ENCODE data around the gene SEMA6B. TPM values are rescaled to one million over a fixed set of nuclear protein-coding genes. Genes with fewer than 3 reads are reported as not detected.

Gene SEMA6B
- polyA plus RNA-seq, 1 of the 3 experiments (the other 2 are of a cell fraction), result 3.7 TPM

- H3K4me3 ChIP-seq (ENCODE audit: low read depth in 2 of 2, low read length in 1 of 2), result peak overlapping the region; percentile 50 to 60
- H3K9me2 ChIP-seq, result no peaks in the 10 kb centered on the region
- DNase-seq, result peak; percentile 87
- H3K36me3 ChIP-seq (replicated peaks in 1 of 2; ENCODE audit: control insufficient read depth in 1 of 2, insufficient read depth in 2 of 2, low read length in 1 of 2), result no peaks in the 10 kb centered on the region
- ChIA-PET POLR2A (interaction anchor here (0.6 kb wide), 1 partner anchor 165 kb away, joined by 4 read pairs; no protein-coding TSS in a partner anchor), CTCF (interaction anchor here (1.2 to 5.8 kb wide), 6 partner anchors 8 to 53 kb away, joined by 4 to 47 read pairs (median 12); no protein-coding TSS in a partner anchor)
- H4K20me1 ChIP-seq (ENCODE audit: insufficient read depth), result no peaks in the 10 kb centered on the region
- H3K4me2 ChIP-seq, result peak overlapping the region; percentile 86
- H3K27me3 ChIP-seq (ENCODE audit: insufficient read depth), result peaks cover 22% of the 10 kb centered on the region; the same call in 1 of the 2 replicates
- no peaks in the 10 kb centered on the region for H3K9me3 ChIP-seq
- no peak for TF ChIP-seq SMC3 (IDR thresholded peaks at IDR 0.05; ENCODE audit: low read depth, low read length)
- TF ChIP-seq, protein P1, sequence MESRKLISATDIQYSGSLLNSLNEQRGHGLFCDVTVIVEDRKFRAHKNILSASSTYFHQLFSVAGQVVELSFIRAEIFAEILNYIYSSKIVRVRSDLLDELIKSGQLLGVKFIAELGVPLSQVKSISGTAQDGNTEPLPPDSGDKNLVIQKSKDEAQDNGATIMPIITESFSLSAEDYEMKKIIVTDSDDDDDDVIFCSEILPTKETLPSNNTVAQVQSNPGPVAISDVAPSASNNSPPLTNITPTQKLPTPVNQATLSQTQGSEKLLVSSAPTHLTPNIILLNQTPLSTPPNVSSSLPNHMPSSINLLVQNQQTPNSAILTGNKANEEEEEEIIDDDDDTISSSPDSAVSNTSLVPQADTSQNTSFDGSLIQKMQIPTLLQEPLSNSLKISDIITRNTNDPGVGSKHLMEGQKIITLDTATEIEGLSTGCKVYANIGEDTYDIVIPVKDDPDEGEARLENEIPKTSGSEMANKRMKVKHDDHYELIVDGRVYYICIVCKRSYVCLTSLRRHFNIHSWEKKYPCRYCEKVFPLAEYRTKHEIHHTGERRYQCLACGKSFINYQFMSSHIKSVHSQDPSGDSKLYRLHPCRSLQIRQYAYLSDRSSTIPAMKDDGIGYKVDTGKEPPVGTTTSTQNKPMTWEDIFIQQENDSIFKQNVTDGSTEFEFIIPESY (IDR thresholded peaks at IDR 0.05; ENCODE audit: borderline replicate concordance, low read depth), result no peak
- H3K79me2 ChIP-seq (ENCODE audit: insufficient read depth), result no peaks in the 10 kb centered on the region
- 0% methylated on average over 1 of the region's 49 CpGs for WGBS (ENCODE audit: low lambda C conversion rate)
- H2AFZ ChIP-seq (ENCODE audit: low read depth), result peak overlapping the region; percentile 68; the same call in 1 of the 2 replicates
- peaks cover 0 to 8% of the 10 kb centered on the region in 2 experiments; a peak in 1 of 4 replicates for H3K4me1 ChIP-seq (ENCODE audit: control insufficient read depth in 1 of 2, insufficient read depth in 2 of 2, low read depth in 1 of 2, low read length in 1 of 2)
- peaks cover 14% of the 10 kb centered on the region for H3F3A ChIP-seq (replicated peaks; ENCODE audit: insufficient read depth)
- H3K9ac ChIP-seq, result no peak overlapping the region
- H3K27ac ChIP-seq (ENCODE audit: low read depth in 2 of 2, low read length in 1 of 2), result no peak overlapping the region
Observed at GRCh38 chr19:4583961-4584669, 24.6 kb upstream of the SEMA6B start.

GRCh38 chr19:4582980-4583842, 23.7 kb upstream of the SEMA6B start:
- Histone ChIP-seq H4K20me1 (ENCODE audit: insufficient read depth) (no peaks in the 10 kb centered on the region), H3K36me3 (replicated peaks in 1 of 2; ENCODE audit: control insufficient read depth in 1 of 2, insufficient read depth in 2 of 2, low read length in 1 of 2) (no peaks in the 10 kb centered on the region), H3K4me1 (ENCODE audit: control insufficient read depth in 1 of 2, insufficient read depth in 2 of 2, low read depth in 1 of 2, low read length in 1 of 2) (peaks cover 0 to 8% of the 10 kb centered on the region in 2 experiments; a peak in 1 of 4 replicates), H3K27me3 (ENCODE audit: insufficient read depth) (peaks cover 22% of the 10 kb centered on the region; the same call in 1 of the 2 replicates), H3K27ac (ENCODE audit: low read depth in 2 of 2, low read length in 1 of 2) (no peak overlapping the region), H2AFZ (ENCODE audit: low read depth) (no peak overlapping the region), H3K79me2 (ENCODE audit: insufficient read depth) (no peaks in the 10 kb centered on the region), H3K9me3 (no peaks in the 10 kb centered on the region), H3K9me2 (no peaks in the 10 kb centered on the region), H3F3A (replicated peaks; ENCODE audit: insufficient read depth) (peaks cover 14% of the 10 kb centered on the region), H3K4me2 (no peak overlapping the region), H3K9ac (no peak overlapping the region), H3K4me3 (ENCODE audit: low read depth in 2 of 2, low read length in 1 of 2) (no peak overlapping the region)
- ChIA-PET CTCF (interaction anchor here (2.4 to 5.8 kb wide), 3 partner anchors 10 to 54 kb away, joined by 8 to 47 read pairs (median 20); no protein-coding TSS in a partner anchor), POLR2A (interaction anchor here (0.6 kb wide), 1 partner anchor 164 kb away, joined by 4 read pairs; no protein-coding TSS in a partner anchor)
- WGBS (ENCODE audit: low lambda C conversion rate), result 67% methylated on average over 9 of the region's 16 CpGs
- peak; percentile 50 for DNase-seq
- TF ChIP-seq TEAD4 (IDR thresholded peaks at IDR 0.05; ENCODE audit: borderline replicate concordance, insufficient read depth) (no peak), RAD21 (IDR thresholded peaks at IDR 0.05; ENCODE audit: low read length) (no peak), RXRA (IDR thresholded peaks at IDR 0.05; ENCODE audit: borderline replicate concordance, low read depth) (no peak), FOXJ3 (CRISPR knock-in tag; IDR thresholded peaks at IDR 0.05) (no peak)
